ENCODE measurements around the gene PARP3. TPM values are rescaled to one million over a fixed set of nuclear protein-coding genes. Genes with fewer than 3 reads are reported as not detected.

Gene PARP3
- total RNA-seq, 4 donors from 2014 or later = 19.5 to 43.0 (median 22.8) TPM

- H3K36me3 ChIP-seq = peaks cover 0 to 11% of the 10 kb centered on the region in 2 donors
- no peak overlapping the region for H3K4me3 ChIP-seq
- H3K27me3 ChIP-seq = no peaks in the 10 kb centered on the region
- H3K4me1 ChIP-seq = peaks cover 0 to 68% (median 38%) of the 10 kb centered on the region in 3 donors
- WGBS, 2 donors (ENCODE audit: low coverage in 1 of 2) = no CpG with 5 or more reads among the region's 4 CpGs
- H3K27ac ChIP-seq = peak overlapping the region in 1 of 4 donors; percentile 9
- H3K9me3 ChIP-seq = no peaks in the 10 kb centered on the region
- no peak for TF ChIP-seq CTCF (IDR thresholded peaks at IDR 0.05)
- no peak for TF ChIP-seq POLR2AphosphoS5 (IDR thresholded peaks at IDR 0.05)
- no peak for TF ChIP-seq EP300 (IDR thresholded peaks at IDR 0.05)
- TF ChIP-seq POLR2A (IDR thresholded peaks at IDR 0.05) = no peak
- ATAC-seq = no peak
Observed at GRCh38 chr3:51969841-51970240, 27.7 kb downstream of the PARP3 start.

- ATAC-seq = no peak
Observed at GRCh38 chr3:51970606-51971300, 28.6 kb downstream of the PARP3 start.

GRCh38 chr3:51971350-51971749 is 29.2 kb downstream of the PARP3 start:
- no peak for TF ChIP-seq POLR2AphosphoS5 (IDR thresholded peaks at IDR 0.05)
- no peak for TF ChIP-seq CTCF (IDR thresholded peaks at IDR 0.05)
- TF ChIP-seq POLR2A (IDR thresholded peaks at IDR 0.05) = no peak
- TF ChIP-seq EP300 (IDR thresholded peaks at IDR 0.05) = no peak
- no peak overlapping the region for H3K27ac ChIP-seq
- no peak for ATAC-seq
- H3K4me3 ChIP-seq = no peak overlapping the region
- peaks cover 0 to 11% of the 10 kb centered on the region in 2 donors for H3K36me3 ChIP-seq
- H3K9me3 ChIP-seq = no peaks in the 10 kb centered on the region
- WGBS, 2 donors (ENCODE audit: low coverage in 1 of 2) = no CpG with 5 or more reads among the region's 11 CpGs
- H3K4me1 ChIP-seq = peaks cover 0 to 66% (median 30%) of the 10 kb centered on the region in 3 donors
- no peaks in the 10 kb centered on the region for H3K27me3 ChIP-seq

More at GRCh38 chr3:51970606-51971300, 28.6 kb downstream of the PARP3 start:
- H3K27me3 ChIP-seq = no peaks in the 10 kb centered on the region
- H3K9me3 ChIP-seq = no peaks in the 10 kb centered on the region
- H3K36me3 ChIP-seq = peaks cover 0 to 11% of the 10 kb centered on the region in 2 donors
- TF ChIP-seq POLR2AphosphoS5 (IDR thresholded peaks at IDR 0.05) = no peak
- TF ChIP-seq EP300 (IDR thresholded peaks at IDR 0.05) = no peak
- no peak for TF ChIP-seq CTCF (IDR thresholded peaks at IDR 0.05)
- TF ChIP-seq POLR2A (IDR thresholded peaks at IDR 0.05) = no peak
- WGBS, 2 donors (ENCODE audit: low coverage in 1 of 2) = 72 to 100% methylated on average over 1 to 2 of the region's 6 CpGs
- peaks cover 0 to 66% (median 35%) of the 10 kb centered on the region in 3 donors for H3K4me1 ChIP-seq
- H3K27ac ChIP-seq = no peak overlapping the region
- no peak overlapping the region for H3K4me3 ChIP-seq

GRCh38 chr3:51974277-51974962 is 32.3 kb downstream of the PARP3 start:
- Histone ChIP-seq H3K27me3 (no peaks in the 10 kb centered on the region), H3K4me1 (peaks cover 0 to 43% (median 15%) of the 10 kb centered on the region in 3 donors), H3K9me3 (no peaks in the 10 kb centered on the region), H3K4me3 (peak overlapping the region; percentile 68), H3K36me3 (peaks cover 0 to 11% of the 10 kb centered on the region in 2 donors), H3K27ac (peak overlapping the region; percentile 26 to 96 (median 93))
- 10% methylated on average over 2 of the region's 30 CpGs; no CpG with 5 or more reads in 1 of the 2 donors for WGBS, 2 donors (ENCODE audit: low coverage in 1 of 2)
- TF ChIP-seq CTCF (IDR thresholded peaks at IDR 0.05) (peak in 1 of 4 experiments; percentile 36), POLR2AphosphoS5 (IDR thresholded peaks at IDR 0.05) (no peak)
- peak; percentile 14 for ATAC-seq

Data from gastroesophageal sphincter (tissue), 4 donors.